Measurements from ENCODE around the gene CIAPIN1. TPM values are rescaled to one million over a fixed set of nuclear protein-coding genes. Genes with fewer than 3 reads are reported as not detected.

The CIAPIN1 gene
- total and polyA plus RNA-seq, 2 of the 4 experiments (the other 2 are of a cell fraction), result 41.6 to 47.7 TPM

- in situ Hi-C loops (cut with MboI; ENCODE audit: low sequenced_read_pairs), result no loop called here
- ChIA-PET CTCF (interaction anchor here (1.1 to 1.2 kb wide), 2 partner anchors 11 to 15 kb away, joined by 3 read pairs; no protein-coding TSS in a partner anchor), POLR2A (ENCODE audit: unreplicated experiment) (no interaction called here)
- Histone ChIP-seq H4K8ac (ENCODE audit: low read depth in 2 of 2, low read length in 2 of 2) (no peak overlapping the region), H3K4me3 (ENCODE audit: insufficient read depth, low read depth, low read length) (no peak overlapping the region), H3K18ac (ENCODE audit: low read depth, low read length) (no peak overlapping the region), H2BK15ac (ENCODE audit: low read depth, low read length) (no peak overlapping the region), H2BK5ac (ENCODE audit: low read depth, low read length, poor library complexity, severe bottlenecking) (no peak overlapping the region), H3K4me2 (ENCODE audit: low read depth, low read length) (no peak overlapping the region), H3K23ac (ENCODE audit: low read depth, low read length) (no peak overlapping the region), H3K27ac (ENCODE audit: insufficient read depth, low read length) (no peak overlapping the region), H3K9ac (ENCODE audit: low read depth, low read length) (no peak overlapping the region), H2AK5ac (ENCODE audit: low read depth, low read length) (no peak overlapping the region), H3K4me1 (ENCODE audit: control insufficient read depth, insufficient read depth, low read length) (no peaks in the 10 kb centered on the region; the same call in 1 of the 2 replicates), H3K9me1 (ENCODE audit: insufficient read depth, low read length) (no peaks in the 10 kb centered on the region), H3K14ac (replicated peaks; ENCODE audit: low read depth, low read length) (no peak overlapping the region), H2AFZ (replicated peaks; ENCODE audit: low read length, poor library complexity) (no peak overlapping the region), H2BK20ac (ENCODE audit: low read depth, low read length) (no peak overlapping the region), H3K4ac (ENCODE audit: low read depth, low read length) (no peak overlapping the region), H4K20me1 (ENCODE audit: insufficient read depth, low read length) (no peaks in the 10 kb centered on the region), H2BK120ac (ENCODE audit: low read depth, low read length) (no peak overlapping the region), H4K5ac (ENCODE audit: low read depth, low read length) (no peak overlapping the region), H3K27me3 (ENCODE audit: control insufficient read depth, insufficient read depth, low read length) (no peaks in the 10 kb centered on the region), H3K56ac (ENCODE audit: extremely low read depth, insufficient read depth, low read length) (no peak overlapping the region), H4K91ac (ENCODE audit: insufficient read depth, low read depth, low read length) (no peak overlapping the region), H3K36me3 (ENCODE audit: control insufficient read depth, insufficient read depth, low read length) (peaks cover 55% of the 10 kb centered on the region), H2AK9ac (replicated peaks; ENCODE audit: low read depth, low read length, poor library complexity) (no peak overlapping the region), H3K9me3 (ENCODE audit: control insufficient read depth, insufficient read depth, low read length) (no peaks in the 10 kb centered on the region), H3K79me1 (ENCODE audit: low read depth in 1 of 2, low read length in 2 of 2) (0 out of 4 replicates have a peak, but pooled peaks cover 0 to 3% of the 10 kb centered on the region in 2 experiments)
- TF ChIP-seq MAFK (IDR thresholded peaks at IDR 0.05; ENCODE audit: low read depth, low read length) (no peak), MXI1 (IDR thresholded peaks at IDR 0.05; ENCODE audit: borderline replicate concordance, low read depth, low read length) (no peak), BHLHE40 (IDR thresholded peaks at IDR 0.05; ENCODE audit: low read depth, low read length) (no peak), SMC3 (IDR thresholded peaks at IDR 0.05; ENCODE audit: low read depth, low read length) (no peak), RCOR1 (IDR thresholded peaks at IDR 0.05; ENCODE audit: insufficient replicate concordance, low read length) (no peak), RFX5 (IDR thresholded peaks at IDR 0.05; ENCODE audit: low read depth, low read length) (no peak), RAD21 (IDR thresholded peaks at IDR 0.05; ENCODE audit: low read length) (no peak), POLR2A (IDR thresholded peaks at IDR 0.05; ENCODE audit: low read depth, low read length) (no peak), NFE2L2 (IDR thresholded peaks at IDR 0.05; ENCODE audit: low read depth, low read length) (no peak), CTCF (conservative IDR thresholded peaks at IDR 0.05; ENCODE audit: low read depth, low read length) (no peak), ELK1 (IDR thresholded peaks at IDR 0.05; ENCODE audit: borderline replicate concordance, low read depth, low read length) (no peak), CEBPB (IDR thresholded peaks at IDR 0.05; ENCODE audit: low read depth, low read length) (no peak), CHD1 (IDR thresholded peaks at IDR 0.05; ENCODE audit: low read depth, low read length) (no peak)
- no CpG with 5 or more reads among the region's 3 CpGs for WGBS, 2 experiments (ENCODE audit: extremely low coverage in 2 of 2, insufficient read length in 1 of 2)
- dilution Hi-C loops (cut with HindIII; ENCODE audit: low sequenced_read_pairs, unreplicated experiment), result no loop called here
- no peak for ATAC-seq (ENCODE audit: low read depth)
- DNase-seq, result no peak
- BruUV-seq (replicated peaks), result no TSS peak
- intact Hi-C loops (cut with micrococcal nuclease), result no loop called here
These were observed 14.2 kb downstream of the CIAPIN1 start for GRCh38 chr16:57432989-57433388.
